ENCODE data around the gene CSNK1D. TPM values are rescaled to one million over a fixed set of nuclear protein-coding genes. Genes with fewer than 3 reads are reported as not detected.

The CSNK1D gene
- total RNA-seq, 1 donor: 57.0 TPM

GRCh38 chr17:82232322-82232820 lies 41.1 kb downstream of the CSNK1D start:
- H3K4me3 ChIP-seq (ENCODE audit: low read depth, low read length): peak overlapping the region; percentile 81
- DNase-seq (ENCODE audit: low read depth): no peak
- no peak for TF ChIP-seq CTCF (IDR thresholded peaks at IDR 0.05; ENCODE audit: insufficient read depth, low read depth, low read length)

DNA sequence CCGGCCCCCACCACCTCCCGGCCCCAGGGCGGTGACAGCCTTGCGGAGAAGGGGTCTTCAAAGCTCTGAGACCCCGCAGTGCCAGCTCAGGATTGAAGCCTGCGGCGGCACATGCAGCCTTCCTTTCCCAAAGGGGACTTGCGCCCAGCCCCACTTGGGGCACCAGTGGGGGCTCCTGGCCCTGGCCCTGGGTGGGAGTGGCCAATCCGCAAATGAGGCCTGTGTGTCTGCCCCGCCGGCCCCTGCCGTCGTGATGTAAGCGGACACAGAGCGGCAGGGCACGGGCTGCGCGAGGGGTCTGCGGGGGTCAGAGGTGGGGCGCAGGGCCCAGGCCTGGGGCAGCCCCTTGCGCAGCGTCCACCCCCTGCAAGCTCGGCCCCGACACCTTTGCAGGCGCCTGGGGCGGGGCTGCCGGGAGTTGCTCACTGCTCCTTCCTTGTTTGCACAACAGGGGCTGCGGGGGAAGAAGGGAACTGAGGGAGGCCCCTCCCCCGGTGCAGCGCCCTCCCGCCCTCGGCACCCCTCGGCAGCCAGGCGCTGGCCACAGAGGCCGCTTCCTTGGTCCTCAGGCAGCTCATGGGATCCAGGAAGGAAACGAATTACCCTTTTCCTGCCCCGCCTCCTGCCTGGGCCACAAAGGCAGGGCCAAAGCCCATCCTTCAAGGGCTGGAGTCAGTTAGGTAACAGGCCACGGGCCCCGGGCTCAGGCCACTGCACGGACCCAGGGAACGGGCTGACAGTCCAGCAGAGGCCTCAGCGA lies 41.8 kb downstream of the CSNK1D start:
- DNase-seq (ENCODE audit: low read depth): peak; percentile 87

GRCh38 chr17:82231312-82231561 lies 42.3 kb downstream of the CSNK1D start:
- DNase-seq (ENCODE audit: low read depth): no peak
- TF ChIP-seq CTCF (IDR thresholded peaks at IDR 0.05; ENCODE audit: insufficient read depth, low read depth, low read length): no peak
- H3K4me3 ChIP-seq (ENCODE audit: low read depth, low read length): peak overlapping the region; percentile 81

More for the DNA sequence above, 41.8 kb downstream of the CSNK1D start:
- TF ChIP-seq CTCF (IDR thresholded peaks at IDR 0.05; ENCODE audit: insufficient read depth, low read depth, low read length): no peak
- H3K4me3 ChIP-seq (ENCODE audit: low read depth, low read length): peak overlapping the region; percentile 81

GRCh38 chr17:82230609-82231311 lies 42.7 kb downstream of the CSNK1D start:
- peak; percentile 47 for TF ChIP-seq CTCF (IDR thresholded peaks at IDR 0.05; ENCODE audit: insufficient read depth, low read depth, low read length)
- peak overlapping the region; percentile 81 for H3K4me3 ChIP-seq (ENCODE audit: low read depth, low read length)
- DNase-seq (ENCODE audit: low read depth): peak; percentile 91

DNA sequence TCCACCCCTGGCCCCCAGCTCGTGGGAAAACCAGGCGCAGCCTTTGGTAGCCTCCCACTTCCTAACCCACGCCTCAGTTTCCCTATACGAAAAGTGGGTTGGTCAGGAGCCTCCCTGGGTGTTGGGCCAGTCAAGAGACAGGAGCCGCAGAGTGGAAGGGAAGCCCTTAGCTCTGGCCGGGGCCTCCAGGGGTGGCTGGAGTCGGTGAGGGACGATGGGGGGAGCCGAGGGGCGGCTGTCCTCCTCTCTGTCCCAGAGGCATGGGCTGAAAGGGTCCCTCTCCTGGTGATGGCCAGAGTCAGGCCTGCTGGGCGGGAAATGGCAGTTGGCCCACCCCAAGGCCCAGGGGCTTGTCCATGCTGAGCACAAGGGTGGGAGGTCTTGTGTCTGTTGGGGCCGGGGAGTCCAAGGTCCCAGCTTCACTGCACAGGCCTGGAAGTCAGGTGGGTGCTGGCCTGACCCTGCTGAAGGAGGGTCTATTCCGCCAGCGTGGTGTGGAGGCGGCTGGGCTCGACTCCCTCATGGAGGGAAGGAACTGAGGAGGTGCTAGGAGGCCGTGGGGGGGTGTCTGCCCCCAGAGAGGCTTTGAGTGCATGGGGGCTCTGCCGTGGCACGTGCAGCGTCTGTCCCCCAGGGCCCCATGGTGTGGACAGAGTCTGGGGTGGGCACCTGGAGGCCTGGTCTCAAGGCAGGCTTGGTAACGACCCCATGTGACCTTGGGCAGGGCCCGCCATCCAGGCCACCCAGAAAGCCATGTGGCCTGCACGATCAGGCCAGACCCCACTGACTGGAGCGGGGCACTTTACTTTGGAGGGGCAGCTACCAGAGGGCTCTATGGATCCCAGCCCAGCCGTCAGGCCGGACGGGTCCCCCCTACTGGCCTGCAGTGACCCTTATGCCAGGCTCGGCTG lies 43.5 kb downstream of the CSNK1D start:
- no peak for DNase-seq (ENCODE audit: low read depth)
- H3K4me3 ChIP-seq (ENCODE audit: low read depth, low read length): peak overlapping the region; percentile 81
- TF ChIP-seq CTCF (IDR thresholded peaks at IDR 0.05; ENCODE audit: insufficient read depth, low read depth, low read length): no peak

DNA sequence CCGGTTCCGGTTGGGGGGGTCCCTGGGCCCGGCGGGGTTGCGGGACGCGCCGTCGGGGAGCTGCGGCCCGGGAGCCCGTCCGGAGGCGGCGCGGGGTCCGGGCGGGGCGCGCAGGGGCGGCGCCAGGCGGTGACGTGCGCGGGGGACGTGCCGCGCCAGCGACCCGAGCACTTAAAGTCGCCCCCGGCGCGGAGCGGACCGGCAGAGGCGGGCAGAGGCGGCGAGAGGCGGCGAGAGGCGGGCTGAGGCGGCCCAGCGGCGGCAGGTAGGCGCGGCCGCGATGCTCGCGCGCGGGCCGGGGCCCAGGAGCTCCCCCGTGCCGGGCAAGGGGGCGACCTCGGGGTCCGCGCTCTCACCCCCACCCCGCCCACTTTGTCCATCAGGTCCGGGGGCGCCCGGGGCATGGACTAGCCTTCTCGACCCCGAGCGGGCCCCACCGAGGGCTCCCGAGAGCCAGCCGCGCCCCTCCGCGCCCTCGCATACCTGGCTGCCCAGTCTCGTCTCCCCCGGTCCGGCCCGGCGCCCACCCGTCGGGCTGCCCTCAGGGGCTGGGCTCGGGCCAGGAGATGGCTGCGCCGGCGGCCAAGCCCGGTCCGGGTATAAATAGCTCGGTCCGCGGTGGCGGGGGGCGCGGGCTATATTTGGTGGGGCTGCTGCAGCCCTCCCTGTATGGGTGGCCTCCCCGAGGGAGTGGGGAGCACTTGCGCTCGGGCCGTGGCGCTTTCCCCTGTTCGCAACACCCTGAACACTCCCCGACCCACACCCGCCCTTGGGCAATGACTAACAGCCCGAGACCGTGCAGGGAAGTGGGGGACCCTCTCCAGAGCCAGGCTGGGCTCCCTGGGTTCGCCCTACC lies 44.4 kb downstream of the CSNK1D start, which contains the start of gene SLC16A3:
SLC16A3 (plus strand) TSS at position 201 of the 856 bp plus-strand sequence. CDS start 6,967 bp downstream, outside the sequence.
- DNase-seq (ENCODE audit: low read depth): peak; percentile 81
- no peak for TF ChIP-seq CTCF (IDR thresholded peaks at IDR 0.05; ENCODE audit: insufficient read depth, low read depth, low read length)
- peak within 1 kb of the TSS; percentile 81 for H3K4me3 ChIP-seq (ENCODE audit: low read depth, low read length)
